Endodermal cell (in vitro differentiated cells): ENCODE data around the gene POU6F2. TPM values are rescaled to one million over a fixed set of nuclear protein-coding genes. Genes with fewer than 3 reads are reported as not detected.
"Not testable (repeated sequence)": the region's sequence is repeated elsewhere in the genome, so short reads cannot be mapped to it uniquely, and the experiment has no call there.

Experiments
- DNase-seq: peaks from one replicate; pipeline ENCODE4 v3.0.0-alpha.2; 2017
- H3K27ac ChIP-seq: 2 replicates; pipeline ENCODE4 v1.5.1; 2013; ENCODE audit warnings: mild to moderate bottlenecking, low read depth, low read length, moderate library complexity
- H3K27me3 ChIP-seq: 2 replicates; pipeline ENCODE4 v1.6.1; 2013; ENCODE audit warnings: mild to moderate bottlenecking, low read length, moderate library complexity; ENCODE audit not compliant: insufficient read depth, control insufficient read depth, poor library complexity, severe bottlenecking
- H3K36me3 ChIP-seq: 2 replicates; pipeline ENCODE4 v1.7.0; 2013; ENCODE audit warnings: mild to moderate bottlenecking, low read length, moderate library complexity; ENCODE audit not compliant: control insufficient read depth, insufficient read depth
- H3K4me1 ChIP-seq: one replicate; pipeline ENCODE4 v1.7.0; 2013; ENCODE audit warnings: low read length; ENCODE audit not compliant: control insufficient read depth, insufficient read depth
- H3K4me3 ChIP-seq: 2 replicates; pipeline ENCODE4 v1.5.1; 2013; ENCODE audit warnings: mild to moderate bottlenecking, low read length, moderate library complexity
- H3K9ac ChIP-seq: 2 replicates; pipeline ENCODE4 v1.6.1; 2013; ENCODE audit warnings: mild to moderate bottlenecking, low read length, moderate library complexity; ENCODE audit not compliant: poor library complexity, severe bottlenecking; ENCODE audit errors: extremely low read depth
- H3K9me3 ChIP-seq: 2 replicates; pipeline ENCODE4 v1.6.1; 2013; ENCODE audit warnings: mild to moderate bottlenecking, low read length, moderate library complexity; ENCODE audit not compliant: control insufficient read depth
- H3K27ac Mint-ChIP-seq: 2 replicates; pipeline ENCODE4 v1.8.0; 2020; ENCODE audit warnings: mixed read lengths
- H3K27me3 Mint-ChIP-seq: 2 replicates; pipeline ENCODE4 v1.8.0; 2021; ENCODE audit warnings: mild to moderate bottlenecking, mixed read lengths; ENCODE audit not compliant: insufficient read depth
- H3K36me3 Mint-ChIP-seq: 2 replicates; pipeline ENCODE4 v1.8.0; 2020; ENCODE audit warnings: low read depth, mixed read lengths
- H3K4me1 Mint-ChIP-seq: 2 replicates; pipeline ENCODE4 v1.8.0; 2020; ENCODE audit warnings: mixed read lengths
- H3K4me3 Mint-ChIP-seq: 2 replicates; pipeline ENCODE4 v1.8.0; 2020; ENCODE audit warnings: mild to moderate bottlenecking, moderate library complexity, mixed read lengths
- H3K9me3 Mint-ChIP-seq: 2 replicates; pipeline ENCODE4 v1.8.0; 2020; ENCODE audit warnings: mild to moderate bottlenecking, mixed read lengths
- CTCF ChIP-seq: fragments of 200-600 bp; sonication (generic); conservative IDR thresholded peaks from 2 replicates; pipeline ENCODE4 v1.5.0; 2021; ENCODE audit warnings: antibody characterized with exemption, mild to moderate bottlenecking
- WGBS, 2 experiments: methylation state at CpG; one replicate each; pipeline versions ENCODE4 v1.1.5 to v1.1.7; 2013; ENCODE audit warnings: missing lambda C conversion rate in 2 of 2, mixed read lengths in 1 of 2; ENCODE audit not compliant: insufficient coverage in 1 of 2, insufficient read length in 1 of 2; 5-methylcytosine and 5-hydroxymethylcytosine counted together
- total RNA-seq, 2 donors: library from RNA; stranded (reverse); fragmentation: NEBNext Ultra II Directional in 1 of 2; extraction: Animal tissue kit (Norgen Biotek cat#: 25700) in 1 of 2; gene quantifications; 2 replicates in 1 of 2; 3 replicates in 1 of 2; pipeline ENCODE4 v1.2.1, GENCODE V29; 2021

POU6F2 gene
- total RNA-seq, 2 donors from 2014 or later = 6.0 to 10.0 TPM

- Histone ChIP-seq H3K36me3 (no peaks in the 10 kb centered on the region), H3K4me3 (no peak overlapping the region)
- H3K9me3 Mint-ChIP-seq = peaks cover 7% of the 10 kb centered on the region
These were observed 344.3 kb downstream of the POU6F2 start for GRCh38 chr7:39321909-39322498.

GRCh38 chr7:39324139-39324760, 346.5 kb downstream of the POU6F2 start:
- no peak for DNase-seq
- Histone ChIP-seq H3K4me3 (no peak overlapping the region), H3K36me3 (no peaks in the 10 kb centered on the region), H3K9ac (no peak overlapping the region), H3K27me3 (no peaks in the 10 kb centered on the region), H3K9me3 (peaks cover 9% of the 10 kb centered on the region), H3K27ac (no peak overlapping the region), H3K4me1 (no peaks in the 10 kb centered on the region)
- peaks cover 14% of the 10 kb centered on the region for H3K4me1 Mint-ChIP-seq
- H3K27me3 Mint-ChIP-seq = no peaks in the 10 kb centered on the region
- no peak overlapping the region for H3K4me3 Mint-ChIP-seq
- WGBS, 2 experiments = 85 to 97% methylated on average over 3 to 4 of the region's 4 CpGs
- no peak for TF ChIP-seq CTCF
- H3K9me3 Mint-ChIP-seq = peaks cover 7% of the 10 kb centered on the region
- H3K36me3 Mint-ChIP-seq = peaks cover 12% of the 10 kb centered on the region
- no peak overlapping the region for H3K27ac Mint-ChIP-seq

More at GRCh38 chr7:39321909-39322498, 344.3 kb downstream of the POU6F2 start:
- Histone ChIP-seq H3K9me3 (peaks cover 9% of the 10 kb centered on the region), H3K27ac (no peak overlapping the region), H3K27me3 (no peaks in the 10 kb centered on the region), H3K9ac (no peak overlapping the region), H3K4me1 (no peaks in the 10 kb centered on the region)
- Mint-ChIP-seq H3K27me3 (no peaks in the 10 kb centered on the region), H3K36me3 (peaks cover 12% of the 10 kb centered on the region), H3K4me1 (peaks cover 28% of the 10 kb centered on the region), H3K4me3 (no peak overlapping the region), H3K27ac (no peak overlapping the region)
- no peak for TF ChIP-seq CTCF
- DNase-seq = no peak
- WGBS, 2 experiments = 91 to 95% methylated on average over 7 to 8 of the region's 8 CpGs

GRCh38 chr7:39331607-39332006, 353.9 kb downstream of the POU6F2 start:
- WGBS, 2 experiments = 91 to 95% methylated on average over 5 to 13 of the region's 13 CpGs
- H3K36me3 ChIP-seq, H3K4me3 Mint-ChIP-seq, H3K4me3 ChIP-seq, H3K9me3 ChIP-seq, H3K27me3 Mint-ChIP-seq, H3K27ac ChIP-seq, H3K36me3 Mint-ChIP-seq, H3K27ac Mint-ChIP-seq, H3K27me3 ChIP-seq, DNase-seq, H3K9me3 Mint-ChIP-seq, H3K9ac ChIP-seq, H3K4me1 ChIP-seq: not testable (repeated sequence)
- peaks cover 11% of the 10 kb centered on the region for H3K4me1 Mint-ChIP-seq
